ENCODE measurements around the gene FBXL19. TPM values are rescaled to one million over a fixed set of nuclear protein-coding genes. Genes with fewer than 3 reads are reported as not detected.

The FBXL19 gene
- total and polyA plus RNA-seq, 2 donors (not counting 1 experiment from before 2014, with no cell fraction given): 3.1 to 14.5 TPM

GRCh38 chr16:30893417-30893743 is 30.0 kb upstream of the FBXL19 start:
- TF ChIP-seq CTCF (conservative IDR thresholded peaks at IDR 0.05 in 1 of 2, IDR thresholded peaks at IDR 0.05 in 1 of 2; ENCODE audit: low read depth in 1 of 2, low read length in 2 of 2) (no peak), EZH2 (IDR thresholded peaks at IDR 0.05; ENCODE audit: low read length, missing control alignments) (no peak)
- Histone ChIP-seq H3K4me3 (replicated peaks in 1 of 4; ENCODE audit: control extremely low read depth in 1 of 4, insufficient read depth in 1 of 4, low read depth in 3 of 4, low read length in 4 of 4) (peak overlapping the region; percentile 77 to 90 (median 85)), H3K9me3 (ENCODE audit: control insufficient read depth, insufficient read depth, low read depth, low read length) (no peaks in the 10 kb centered on the region), H3K27ac (ENCODE audit: insufficient read depth, low read length) (peak overlapping the region; percentile 71), H3K4me2 (ENCODE audit: extremely low read depth, insufficient read depth, low read length) (peak overlapping the region; percentile 98), H2AFZ (ENCODE audit: low read length) (peak overlapping the region; percentile 81), H3K4me1 (ENCODE audit: control insufficient read depth, extremely low read depth, insufficient read depth, low read length) (peaks cover 24% of the 10 kb centered on the region), H3K79me2 (ENCODE audit: control insufficient read depth, insufficient read depth, low read length) (peaks cover 12% of the 10 kb centered on the region), H3K36me3 (ENCODE audit: control insufficient read depth, insufficient read depth, low read length) (peaks cover 5% of the 10 kb centered on the region), H3K9ac (ENCODE audit: insufficient read depth, low read length) (peak overlapping the region; percentile 93), H3K27me3 (ENCODE audit: control insufficient read depth, insufficient read depth, low read length) (no peaks in the 10 kb centered on the region), H4K20me1 (ENCODE audit: control insufficient read depth, extremely low read depth, insufficient read depth, low read length) (no peaks in the 10 kb centered on the region)
- DNase-seq (ENCODE audit: low read depth in 2 of 2): no peak

- H3K27ac ChIP-seq (ENCODE audit: insufficient read depth, low read length): peak within 1 kb of the TSS; percentile 82
- H3K4me2 ChIP-seq (ENCODE audit: extremely low read depth, insufficient read depth, low read length): peak within 1 kb of the TSS; percentile 98
- H3K79me2 ChIP-seq (ENCODE audit: control insufficient read depth, insufficient read depth, low read length): peaks cover 12% of the 10 kb centered on the region
- peaks cover 24% of the 10 kb centered on the region for H3K4me1 ChIP-seq (ENCODE audit: control insufficient read depth, extremely low read depth, insufficient read depth, low read length)
- TF ChIP-seq CTCF (conservative IDR thresholded peaks at IDR 0.05 in 1 of 2, IDR thresholded peaks at IDR 0.05 in 1 of 2; ENCODE audit: low read depth in 1 of 2, low read length in 2 of 2) (peak; percentile 22 to 25), EZH2 (IDR thresholded peaks at IDR 0.05; ENCODE audit: low read length, missing control alignments) (no peak)
- H4K20me1 ChIP-seq (ENCODE audit: control insufficient read depth, extremely low read depth, insufficient read depth, low read length): no peaks in the 10 kb centered on the region
- DNase-seq (ENCODE audit: low read depth in 2 of 2): peak; percentile 81 to 87
- peak within 1 kb of the TSS; percentile 98 for H2AFZ ChIP-seq (ENCODE audit: low read length)
- H3K36me3 ChIP-seq (ENCODE audit: control insufficient read depth, insufficient read depth, low read length): peaks cover 1% of the 10 kb centered on the region
- peak within 1 kb of the TSS; percentile 77 to 90 (median 85) for H3K4me3 ChIP-seq (replicated peaks in 1 of 4; ENCODE audit: control extremely low read depth in 1 of 4, insufficient read depth in 1 of 4, low read depth in 3 of 4, low read length in 4 of 4)
- H3K9ac ChIP-seq (ENCODE audit: insufficient read depth, low read length): peak within 1 kb of the TSS; percentile 93
- no peaks in the 10 kb centered on the region for H3K27me3 ChIP-seq (ENCODE audit: control insufficient read depth, insufficient read depth, low read length)
- no peaks in the 10 kb centered on the region for H3K9me3 ChIP-seq (ENCODE audit: control insufficient read depth, insufficient read depth, low read depth, low read length)
Observed at GRCh38 chr16:30893744-30894539, 29.4 kb upstream of the FBXL19 start, which contains the start of gene BCL7C. Gene BCL7C (minus strand): TSS chr16:30894077. CDS start chr16:30893944, 133 bp downstream.

- Histone ChIP-seq H3K4me1 (ENCODE audit: control insufficient read depth, extremely low read depth, insufficient read depth, low read length) (peaks cover 24% of the 10 kb centered on the region), H4K20me1 (ENCODE audit: control insufficient read depth, extremely low read depth, insufficient read depth, low read length) (no peaks in the 10 kb centered on the region), H3K36me3 (ENCODE audit: control insufficient read depth, insufficient read depth, low read length) (peaks cover 1% of the 10 kb centered on the region), H3K79me2 (ENCODE audit: control insufficient read depth, insufficient read depth, low read length) (peaks cover 12% of the 10 kb centered on the region), H3K4me2 (ENCODE audit: extremely low read depth, insufficient read depth, low read length) (peak overlapping the region; percentile 88), H3K9me3 (ENCODE audit: control insufficient read depth, insufficient read depth, low read depth, low read length) (no peaks in the 10 kb centered on the region), H3K9ac (ENCODE audit: insufficient read depth, low read length) (peak overlapping the region; percentile 93), H3K27ac (ENCODE audit: insufficient read depth, low read length) (peak overlapping the region; percentile 82), H3K4me3 (replicated peaks in 1 of 4; ENCODE audit: control extremely low read depth in 1 of 4, insufficient read depth in 1 of 4, low read depth in 3 of 4, low read length in 4 of 4) (peak overlapping the region; percentile 36 to 83 (median 51)), H2AFZ (ENCODE audit: low read length) (peak overlapping the region; percentile 98), H3K27me3 (ENCODE audit: control insufficient read depth, insufficient read depth, low read length) (no peaks in the 10 kb centered on the region)
- TF ChIP-seq EZH2 (IDR thresholded peaks at IDR 0.05; ENCODE audit: low read length, missing control alignments) (no peak), CTCF (conservative IDR thresholded peaks at IDR 0.05 in 1 of 2, IDR thresholded peaks at IDR 0.05 in 1 of 2; ENCODE audit: low read depth in 1 of 2, low read length in 2 of 2) (no peak)
- peak in 1 of 2 donors; percentile 57 for DNase-seq (ENCODE audit: low read depth in 2 of 2)
Observed at GRCh38 chr16:30894540-30895368, 28.6 kb upstream of the FBXL19 start.

All from fibroblast of lung (primary cell).